ENCODE measurements around the gene PHLDB2. TPM values are rescaled to one million over a fixed set of nuclear protein-coding genes. Genes with fewer than 3 reads are reported as not detected.

PHLDB2 gene
- total RNA-seq, 2 donors from 2014 or later: 125 to 135 TPM

GRCh38 chr3:111975131-111975530 is 116.1 kb downstream of the PHLDB2 start:
- no peak for DNase-seq (ENCODE audit: low spot score)
- intact Hi-C loops (cut with DNase I): no loop called here

- no peak for DNase-seq (ENCODE audit: low spot score)
- intact Hi-C loops (cut with DNase I): no loop called here
Observed at GRCh38 chr3:111976254-111976653, 117.2 kb downstream of the PHLDB2 start.

GRCh38 chr3:111978583-111979433 is 119.7 kb downstream of the PHLDB2 start, which contains the start of gene ABHD10:
TSS of gene ABHD10 (plus strand) at chr3:111979026. CDS start at chr3:111979062, 36 bp downstream.
- peak; percentile 99 for DNase-seq (ENCODE audit: low spot score)
- intact Hi-C loops (cut with DNase I): no loop called here

GRCh38 chr3:111979434-111980038 is 120.5 kb downstream of the PHLDB2 start:
- no peak for DNase-seq (ENCODE audit: low spot score)
- intact Hi-C loops (cut with DNase I): no loop called here

GRCh38 chr3:111980716-111981456 is 121.8 kb downstream of the PHLDB2 start:
- intact Hi-C loops (cut with DNase I): no loop called here
- no peak for DNase-seq (ENCODE audit: low spot score)

- no peak for DNase-seq (ENCODE audit: low spot score)
- intact Hi-C loops (cut with DNase I): no loop called here
Observed at GRCh38 chr3:111981457-111981763, 122.3 kb downstream of the PHLDB2 start.

GRCh38 chr3:111984636-111985298 is 125.7 kb downstream of the PHLDB2 start:
- intact Hi-C loops (cut with DNase I): no loop called here
- no peak for DNase-seq (ENCODE audit: low spot score)

- intact Hi-C loops (cut with DNase I): no loop called here
- DNase-seq (ENCODE audit: low spot score): no peak
Observed at GRCh38 chr3:111986800-111987199, 127.7 kb downstream of the PHLDB2 start.

GRCh38 chr3:111989061-111989678 is 130.1 kb downstream of the PHLDB2 start:
- DNase-seq (ENCODE audit: low spot score): no peak
- intact Hi-C loops (cut with DNase I): no loop called here

GRCh38 chr3:111993038-111993437 is 134.0 kb downstream of the PHLDB2 start:
- DNase-seq (ENCODE audit: low spot score): no peak
- intact Hi-C loops (cut with DNase I): no loop called here

- DNase-seq (ENCODE audit: low spot score): no peak
- intact Hi-C loops (cut with DNase I): no loop called here
Observed at GRCh38 chr3:111998636-111999483, 139.8 kb downstream of the PHLDB2 start, which contains the start of gene TAGLN3. TSS of gene TAGLN3 (plus strand) at chr3:111998922. CDS start at chr3:111999423, 501 bp downstream.

GRCh38 chr3:111999484-112000324 is 140.6 kb downstream of the PHLDB2 start:
- no peak for DNase-seq (ENCODE audit: low spot score)
- intact Hi-C loops (cut with DNase I): no loop called here

GRCh38 chr3:112000367-112000771 is 141.3 kb downstream of the PHLDB2 start:
- DNase-seq (ENCODE audit: low spot score): no peak
- intact Hi-C loops (cut with DNase I): no loop called here

GRCh38 chr3:112000966-112001365 is 141.9 kb downstream of the PHLDB2 start:
- no peak for DNase-seq (ENCODE audit: low spot score)
- intact Hi-C loops (cut with DNase I): no loop called here

GRCh38 chr3:112001526-112001925 is 142.5 kb downstream of the PHLDB2 start:
- no peak for DNase-seq (ENCODE audit: low spot score)
- intact Hi-C loops (cut with DNase I): no loop called here

GRCh38 chr3:112002096-112002971 is 143.3 kb downstream of the PHLDB2 start:
- intact Hi-C loops (cut with DNase I): no loop called here
- no peak for DNase-seq (ENCODE audit: low spot score)

Data from posterior vena cava (tissue), 2 donors.